ENCODE measurements around the gene BFSP1.

Gene BFSP1

DNA sequence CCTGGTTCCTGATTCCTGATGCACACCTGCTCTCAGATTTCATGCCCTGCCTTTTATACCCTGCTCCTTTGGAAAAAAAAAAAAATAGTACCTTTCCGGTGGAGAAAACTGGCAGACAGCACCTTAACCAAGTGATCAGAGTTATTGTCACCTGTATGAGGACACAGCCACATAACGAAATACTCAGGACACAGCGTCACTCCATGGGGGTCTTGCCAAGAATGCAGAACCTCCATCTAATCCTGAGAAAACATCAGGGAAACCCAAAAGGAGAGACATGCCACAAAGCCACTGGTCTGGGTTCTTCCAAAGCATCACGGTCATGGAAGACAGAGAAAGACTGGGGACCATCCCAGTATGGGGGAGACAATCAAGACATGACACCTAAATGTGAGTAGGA lies 29.1 kb downstream of the BFSP1 start:
- no peak for DNase-seq (ENCODE audit: extremely low spot score, insufficient read length, low read depth)
- no peak for FAIRE-seq

DNA sequence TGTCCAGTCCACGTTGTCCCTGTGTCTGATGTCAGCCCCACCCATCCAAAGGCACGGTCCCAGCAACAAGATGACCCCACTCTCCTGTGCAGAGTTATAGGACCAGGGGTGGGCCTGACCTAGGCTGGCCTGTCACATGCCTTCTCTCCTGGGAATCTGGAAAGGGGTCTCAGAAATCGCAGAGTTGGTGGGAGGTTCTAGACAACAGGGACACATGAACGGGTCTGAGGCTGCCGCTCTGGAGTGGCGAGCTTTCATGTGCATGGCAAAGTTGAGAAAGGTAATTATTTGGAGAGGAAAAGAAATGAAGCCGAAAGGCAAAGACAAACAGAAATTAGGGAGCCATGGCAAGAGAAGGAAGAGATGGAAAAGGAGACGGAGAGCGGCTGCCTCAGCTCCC lies 29.5 kb downstream of the BFSP1 start:
- FAIRE-seq, result no peak
- no peak for DNase-seq (ENCODE audit: extremely low spot score, insufficient read length, low read depth)

DNA sequence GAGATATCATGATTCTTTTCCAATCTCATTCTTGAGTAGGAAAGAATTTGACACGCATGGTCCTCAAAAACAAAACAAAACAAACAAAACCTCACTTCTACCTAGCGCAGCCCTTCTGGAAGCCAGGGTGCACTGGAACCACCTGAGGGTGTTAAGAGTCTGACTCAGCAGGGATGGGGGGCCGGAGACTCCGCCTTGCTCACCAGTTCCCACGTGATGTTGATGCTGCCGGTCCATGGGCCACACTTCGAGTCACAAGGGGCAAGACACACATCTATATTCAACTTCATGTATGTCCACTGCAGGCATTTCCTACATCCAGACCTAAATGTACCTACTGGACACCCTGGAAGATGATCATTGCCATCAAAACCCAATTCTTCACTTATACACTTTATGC lies 30.4 kb downstream of the BFSP1 start:
- DNase-seq (ENCODE audit: extremely low spot score, insufficient read length, low read depth) (no peak), FAIRE-seq (no peak)

DNA sequence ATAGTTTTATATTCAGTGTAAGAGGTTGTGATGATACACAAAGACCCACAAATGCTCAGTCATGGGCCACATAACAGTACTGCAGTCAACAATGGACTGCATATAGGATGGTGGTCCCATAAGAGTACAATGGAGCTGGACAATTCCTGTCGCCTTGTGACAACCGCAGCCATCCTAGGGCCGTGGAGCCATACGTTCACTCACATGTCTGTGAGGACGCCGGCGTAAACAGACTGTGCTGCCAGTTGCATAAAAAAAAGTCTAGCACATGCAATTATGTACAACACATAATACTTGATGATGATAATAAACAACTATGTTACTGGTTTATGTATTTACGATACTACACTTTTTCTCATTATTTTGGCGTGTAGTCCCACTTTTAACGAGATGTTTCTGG lies 30.9 kb downstream of the BFSP1 start:
- no peak for FAIRE-seq
- no peak for DNase-seq (ENCODE audit: extremely low spot score, insufficient read length, low read depth)

DNA sequence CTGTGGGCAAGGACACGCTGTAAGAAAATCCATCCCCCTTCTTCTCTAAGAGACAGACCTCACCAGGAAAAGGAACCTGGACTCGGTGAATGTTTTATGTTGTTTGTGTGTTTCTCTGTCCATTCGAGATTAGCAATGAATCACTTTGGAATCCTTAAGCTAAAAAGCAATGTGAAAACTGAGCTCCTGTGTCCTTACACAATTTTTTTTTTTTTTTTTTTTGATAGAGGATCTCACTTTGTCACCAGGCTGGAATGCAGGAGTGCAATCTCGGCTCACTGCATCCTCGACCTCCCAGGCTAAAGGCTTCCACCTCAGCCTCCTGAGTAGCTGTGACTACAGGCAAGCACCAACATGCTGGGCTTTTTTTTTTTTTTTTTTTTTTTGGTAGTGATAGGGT lies 32.1 kb downstream of the BFSP1 start:
- no peak for DNase-seq (ENCODE audit: extremely low spot score, insufficient read length, low read depth)
- no peak for FAIRE-seq

DNA sequence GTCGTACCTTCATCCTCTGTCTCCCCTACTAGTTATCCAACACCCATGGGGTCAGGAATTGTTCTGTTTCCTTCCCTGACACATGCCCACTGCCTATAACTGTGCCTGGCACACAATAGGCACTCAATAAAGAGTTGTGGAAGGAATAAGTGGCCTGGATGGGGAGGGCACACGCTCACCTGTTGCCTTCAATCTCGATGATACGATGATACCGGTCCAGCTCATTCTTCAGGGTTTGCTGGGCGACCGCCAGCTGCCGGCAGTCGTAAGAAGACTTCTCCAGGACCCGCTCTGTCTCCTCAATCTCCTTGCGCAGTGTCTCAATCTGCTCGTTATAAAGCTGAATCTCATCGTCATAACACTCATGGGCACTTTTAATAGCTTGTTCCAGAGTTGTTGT lies 32.5 kb downstream of the BFSP1 start:
- no peak for FAIRE-seq
- no peak for DNase-seq (ENCODE audit: extremely low spot score, insufficient read length, low read depth)

DNA sequence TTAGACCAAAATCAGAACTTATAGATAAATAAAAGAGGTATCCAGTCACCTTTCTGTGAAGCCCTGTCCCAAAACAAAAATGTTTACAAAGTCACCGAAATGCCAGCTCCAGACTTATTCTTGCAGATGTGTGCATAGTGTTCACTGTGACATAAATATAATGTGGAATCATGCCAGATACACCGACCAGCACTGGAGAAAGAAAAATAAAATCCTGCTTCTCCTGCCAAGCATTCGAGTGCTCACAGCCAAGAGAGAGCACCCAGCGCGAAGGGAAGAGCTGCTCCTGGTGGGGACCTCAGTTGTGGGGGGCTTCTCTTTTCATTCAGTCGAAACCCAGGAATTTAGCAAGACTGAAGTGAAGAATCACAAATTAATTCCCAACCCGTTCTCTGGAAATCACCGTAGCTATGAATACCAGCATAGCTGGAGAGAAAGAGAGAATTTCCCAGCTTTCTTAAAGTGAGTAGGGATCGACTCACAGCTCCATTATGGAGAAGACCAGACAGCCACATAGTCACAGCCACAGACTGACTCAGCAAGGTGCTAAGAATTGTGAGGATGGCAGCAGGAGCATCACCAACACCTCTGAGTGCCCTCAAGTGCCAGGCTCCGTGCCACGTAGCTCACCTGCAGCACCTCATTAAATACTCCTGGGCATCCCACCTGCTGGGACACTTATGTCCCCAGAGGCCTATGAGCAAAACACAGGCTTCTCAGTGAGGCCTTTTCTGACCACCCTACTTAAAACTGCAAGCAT lies 33.2 kb downstream of the BFSP1 start:
- DNase-seq (ENCODE audit: extremely low spot score, insufficient read length, low read depth), result no peak
- no peak for FAIRE-seq

DNA sequence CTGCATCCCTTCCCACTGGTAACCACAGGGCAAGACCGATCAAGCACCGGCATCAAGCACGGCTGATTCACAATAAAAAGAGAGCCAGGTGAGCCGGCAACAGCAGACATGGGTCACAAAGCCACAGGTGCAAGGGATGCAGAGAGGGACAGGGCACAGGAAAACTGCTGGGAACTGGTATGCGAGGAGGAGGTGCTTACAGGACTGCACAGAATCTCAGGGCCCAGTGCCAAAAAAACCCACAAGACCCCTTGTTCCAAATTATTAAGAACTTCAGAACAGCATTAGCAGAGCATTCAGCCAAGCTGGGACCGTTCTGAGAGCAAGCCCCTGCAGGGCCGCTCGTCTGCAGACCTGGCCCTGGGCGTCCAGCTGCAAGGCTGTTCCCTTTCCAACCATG lies 35.4 kb downstream of the BFSP1 start:
- DNase-seq (ENCODE audit: extremely low spot score, insufficient read length, low read depth) (no peak), FAIRE-seq (no peak)

DNA sequence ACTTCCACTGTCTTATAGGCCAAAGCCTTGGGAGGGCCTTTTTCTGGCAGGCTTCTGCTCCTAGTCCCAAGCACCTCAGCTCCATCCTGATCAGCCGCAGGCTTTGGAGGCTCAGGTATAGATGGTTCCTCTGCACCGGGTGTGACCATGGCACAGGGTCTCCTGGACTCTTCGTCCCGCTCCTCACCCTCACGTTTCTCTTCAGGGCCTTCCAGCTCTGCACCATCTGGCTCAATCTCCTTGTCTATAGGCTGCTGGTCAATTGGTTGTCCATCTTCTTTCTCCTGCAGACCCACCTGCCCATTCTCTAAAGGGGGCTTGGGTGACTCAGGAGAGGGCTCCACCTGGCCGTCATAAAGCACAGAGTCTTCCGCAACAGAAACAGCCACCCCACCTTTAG lies 37.0 kb downstream of the BFSP1 start:
- DNase-seq (ENCODE audit: extremely low spot score, insufficient read length, low read depth) (no peak), FAIRE-seq (no peak)

DNA sequence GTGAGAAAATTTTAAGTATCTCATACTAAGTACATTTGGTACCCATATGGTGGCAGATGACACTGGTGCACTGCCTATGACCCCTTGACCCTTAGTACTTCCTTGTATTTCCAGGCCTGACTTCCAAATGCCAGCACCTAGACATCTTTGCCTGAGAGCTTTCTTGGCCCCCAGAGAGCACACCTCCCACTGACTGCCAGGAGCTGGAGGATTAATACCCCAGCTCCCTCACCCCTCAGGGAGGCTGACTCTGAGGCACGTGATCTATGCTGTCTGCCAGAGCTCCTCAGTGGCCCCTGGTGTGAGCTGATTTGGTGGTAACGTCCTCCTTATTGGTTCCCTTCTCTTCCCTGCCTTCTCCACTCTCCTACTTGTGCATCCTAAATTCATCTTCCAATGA lies 38.0 kb downstream of the BFSP1 start:
- DNase-seq (ENCODE audit: extremely low spot score, insufficient read length, low read depth) (no peak), FAIRE-seq (no peak)

DNA sequence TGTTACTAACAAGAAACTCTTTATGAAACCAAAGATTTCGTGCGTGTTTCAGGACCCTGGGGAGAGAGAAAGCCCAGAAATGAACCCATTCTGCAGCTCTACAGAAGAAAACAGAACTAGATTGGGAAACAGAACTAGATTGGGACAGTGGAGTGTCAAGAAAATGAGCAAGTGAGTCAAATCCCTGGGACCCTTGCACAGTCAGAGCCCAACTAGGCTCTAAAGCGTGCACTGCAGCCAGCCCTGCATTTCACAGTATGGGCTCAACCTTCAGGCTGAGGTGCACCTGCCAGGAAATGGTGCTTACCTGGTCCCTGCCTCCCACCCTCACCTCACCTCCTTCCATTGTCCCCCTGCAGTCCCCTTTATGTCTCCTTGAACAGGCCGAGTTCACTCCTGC lies 39.7 kb downstream of the BFSP1 start:
- no peak for FAIRE-seq
- no peak for DNase-seq (ENCODE audit: extremely low spot score, insufficient read length, low read depth)

DNA sequence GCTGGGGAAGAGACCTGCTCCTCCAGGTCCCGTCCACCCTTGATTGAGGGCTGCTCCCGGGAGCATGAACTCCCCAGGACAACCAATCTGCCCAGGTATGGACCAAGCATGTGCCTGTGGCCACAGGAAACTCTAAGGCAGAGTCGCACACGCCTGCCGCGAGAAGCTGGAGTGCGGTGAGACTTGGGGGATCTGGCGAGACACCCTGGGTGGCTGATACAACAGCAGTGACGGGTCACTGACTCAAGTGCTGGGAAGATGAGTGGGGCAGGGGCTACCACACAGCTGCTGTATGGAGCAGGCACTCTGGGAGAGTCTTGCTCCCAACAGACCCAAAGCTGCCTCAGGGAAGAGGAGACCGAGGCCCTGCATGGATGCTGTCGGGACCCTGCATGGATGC lies 40.1 kb downstream of the BFSP1 start:
- DNase-seq (ENCODE audit: extremely low spot score, insufficient read length, low read depth) (no peak), FAIRE-seq (no peak)

DNA sequence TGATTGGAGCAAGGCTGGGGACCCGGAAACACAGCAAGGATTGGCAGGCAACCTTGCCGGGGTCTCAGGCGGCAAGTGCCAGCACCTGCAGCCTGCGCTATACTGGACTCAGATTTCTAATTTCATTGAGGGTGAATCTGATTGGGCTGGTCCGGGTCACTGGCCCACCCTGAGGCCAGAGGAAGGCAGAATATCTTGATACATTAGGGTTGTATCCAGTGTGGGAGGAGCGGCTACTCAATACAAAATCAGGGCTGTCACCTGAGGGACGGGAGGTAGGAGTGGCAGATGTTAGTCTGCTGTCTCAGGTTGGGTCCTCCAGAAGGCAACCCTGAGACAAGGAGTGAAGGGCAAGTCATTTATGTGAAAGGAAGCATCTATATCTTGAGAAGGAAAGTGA lies 40.7 kb downstream of the BFSP1 start:
- no peak for FAIRE-seq
- no peak for DNase-seq (ENCODE audit: extremely low spot score, insufficient read length, low read depth)

DNA sequence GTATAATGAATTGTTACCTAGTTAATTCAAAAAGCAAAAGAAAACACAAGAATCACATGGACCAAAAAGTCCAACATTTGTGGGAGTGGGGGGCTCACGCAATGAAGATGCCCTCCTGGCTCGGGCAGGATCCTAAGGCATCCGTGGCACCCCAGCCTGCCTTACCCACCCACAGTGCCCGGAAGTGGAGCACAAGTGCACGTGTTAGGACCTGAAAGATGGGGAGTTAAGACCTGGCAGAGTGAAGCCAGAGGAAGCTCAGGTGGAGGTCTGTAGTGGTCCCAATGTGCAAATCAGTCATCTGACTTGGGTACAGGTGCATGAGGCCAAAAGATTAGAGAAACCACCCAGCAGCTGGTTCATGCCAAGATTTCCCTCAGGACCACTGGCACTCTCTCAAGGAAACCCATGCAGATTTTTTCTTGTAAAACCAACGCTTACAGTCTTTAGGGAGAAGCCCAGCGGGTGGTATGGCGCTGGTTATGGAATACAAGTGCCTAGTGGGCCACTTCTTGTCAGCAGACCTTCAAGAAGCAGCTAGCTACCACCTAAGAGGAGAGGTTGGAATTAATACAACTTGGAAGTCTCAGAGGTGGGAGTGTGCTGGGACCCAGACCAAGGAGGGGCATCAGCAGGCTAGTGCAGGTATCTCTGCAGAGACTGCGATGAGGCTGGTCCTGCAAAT lies 42.1 kb downstream of the BFSP1 start:
- FAIRE-seq (no peak), DNase-seq (ENCODE audit: extremely low spot score, insufficient read length, low read depth) (no peak)

DNA sequence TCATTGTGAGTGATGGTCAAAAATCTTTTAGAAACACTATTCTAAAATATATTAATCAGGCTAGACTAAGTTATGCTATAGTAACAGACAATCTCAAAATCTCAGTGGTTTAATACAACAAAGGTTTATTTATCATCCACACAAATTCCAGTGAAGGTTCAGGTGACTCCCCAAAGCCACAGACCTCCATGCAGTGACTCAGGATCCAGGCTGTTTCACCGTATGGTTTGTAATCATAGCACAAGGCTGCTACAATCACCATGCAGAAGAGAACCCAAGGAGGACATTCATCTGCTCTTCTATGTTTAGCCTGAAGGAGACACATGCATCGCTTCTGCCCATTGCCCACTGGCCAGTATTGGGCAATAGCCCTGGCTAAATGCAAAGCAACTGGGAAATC lies 46.2 kb downstream of the BFSP1 start:
- no peak for DNase-seq (ENCODE audit: extremely low spot score, insufficient read length, low read depth)
- FAIRE-seq, result no peak

DNA sequence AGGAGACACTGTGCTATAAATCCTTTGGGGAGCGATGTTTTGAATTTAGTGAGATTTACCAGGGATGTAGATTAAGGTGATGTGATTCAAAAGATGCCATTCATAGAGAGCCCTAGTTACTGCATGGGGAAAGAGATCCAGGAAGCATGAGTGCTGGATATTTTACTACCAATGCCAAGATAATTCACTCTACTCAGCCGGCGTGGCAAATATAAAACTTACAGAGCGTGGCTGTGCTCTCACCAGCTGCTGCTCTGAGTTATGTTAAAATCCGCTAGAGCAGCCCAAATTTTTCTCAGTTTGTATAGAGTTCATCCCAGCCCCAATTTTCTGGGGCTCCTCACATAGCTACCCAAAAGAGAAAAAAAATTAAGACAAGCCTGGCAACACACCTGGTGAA lies 48.6 kb downstream of the BFSP1 start:
- DNase-seq (ENCODE audit: extremely low spot score, insufficient read length, low read depth) (no peak), FAIRE-seq (no peak)

DNA sequence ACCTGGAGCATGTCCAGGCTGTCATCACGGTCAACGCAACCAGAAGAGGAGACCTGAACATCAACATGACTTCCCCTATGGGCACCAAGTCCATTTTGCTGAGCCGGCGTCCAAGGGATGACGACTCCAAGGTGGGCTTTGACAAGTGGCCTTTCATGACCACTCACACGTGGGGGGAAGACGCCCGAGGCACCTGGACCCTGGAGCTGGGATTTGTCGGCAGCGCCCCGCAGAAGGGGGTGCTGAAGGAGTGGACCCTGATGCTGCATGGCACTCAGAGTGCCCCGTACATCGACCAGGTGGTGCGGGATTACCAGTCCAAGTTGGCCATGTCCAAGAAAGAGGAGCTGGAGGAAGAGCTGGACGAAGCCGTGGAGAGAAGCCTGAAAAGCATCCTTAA lies 49.5 kb downstream of the BFSP1 start:
- no peak for FAIRE-seq
- DNase-seq (ENCODE audit: extremely low spot score, insufficient read length, low read depth), result no peak

DNA sequence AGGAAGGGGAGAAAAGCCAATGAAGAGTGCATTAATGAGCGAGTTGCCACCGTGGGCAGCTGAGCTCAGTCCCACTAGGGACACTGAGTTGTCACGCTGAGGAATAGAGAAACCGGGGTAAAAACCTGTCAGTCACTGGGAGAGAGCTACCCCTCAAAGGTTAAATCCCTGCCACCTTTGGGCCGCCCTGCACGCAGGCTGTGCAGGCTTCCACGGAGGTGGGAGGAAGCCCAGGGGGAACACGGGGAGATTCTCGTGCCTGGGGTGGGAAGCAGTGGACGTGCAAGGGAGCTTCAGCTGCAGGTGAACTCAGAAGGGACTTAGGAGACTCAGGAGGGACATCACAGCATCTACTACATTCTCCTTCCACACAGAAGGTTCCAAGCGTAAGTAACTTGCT lies 50.5 kb downstream of the BFSP1 start:
- DNase-seq (ENCODE audit: extremely low spot score, insufficient read length, low read depth) (no peak), FAIRE-seq (no peak)

DNA sequence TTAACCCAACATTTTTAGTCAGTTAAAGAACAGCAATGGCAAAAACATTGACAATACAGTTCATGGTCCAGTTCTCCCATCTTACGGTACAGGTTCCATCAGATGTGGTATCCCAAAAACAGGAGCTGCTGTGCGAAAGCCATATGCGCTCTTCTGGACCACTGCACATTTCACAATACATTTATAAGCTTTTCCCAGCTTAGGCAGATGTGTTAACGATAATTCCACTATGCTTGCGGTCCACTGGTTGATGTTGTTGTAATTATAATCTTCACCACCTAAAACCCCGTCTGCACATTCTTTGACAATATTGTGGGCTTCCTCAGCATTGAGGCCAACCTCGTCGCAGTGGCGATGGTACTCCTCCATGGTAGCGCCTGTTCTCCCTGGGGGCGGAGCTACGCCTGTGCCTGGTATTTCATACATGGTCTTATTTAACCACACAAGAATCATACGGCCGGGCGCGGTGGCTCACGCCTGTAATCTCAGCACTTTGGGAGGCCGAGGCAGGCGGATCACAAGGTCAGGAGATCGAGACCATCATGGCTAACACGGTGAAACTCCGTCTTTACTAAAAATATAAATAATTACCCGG lies 52.0 kb downstream of the BFSP1 start:
- FAIRE-seq (no peak), DNase-seq (ENCODE audit: extremely low spot score, insufficient read length, low read depth) (no peak)

DNA sequence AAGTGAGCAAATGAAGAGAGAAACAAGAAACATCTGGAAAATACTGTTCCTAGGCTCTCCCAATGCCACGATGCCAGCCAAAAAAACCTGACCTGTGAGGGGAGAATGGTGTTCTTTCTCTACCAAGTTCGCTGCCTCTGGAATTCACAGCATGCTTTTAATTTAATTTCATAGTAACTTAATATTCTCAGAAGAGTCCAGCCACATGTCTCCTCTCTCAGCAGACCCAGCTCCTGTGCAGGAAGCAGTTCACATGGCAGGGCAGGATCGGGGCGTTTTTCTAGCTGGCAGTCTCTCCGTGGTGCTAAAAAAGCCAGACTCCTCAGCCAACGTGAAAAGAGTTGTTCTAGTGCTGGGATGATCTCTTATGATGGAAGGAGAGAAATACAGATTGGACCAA lies 57.5 kb downstream of the BFSP1 start:
- DNase-seq (ENCODE audit: extremely low spot score, insufficient read length, low read depth) (no peak), FAIRE-seq (no peak)

DNA sequence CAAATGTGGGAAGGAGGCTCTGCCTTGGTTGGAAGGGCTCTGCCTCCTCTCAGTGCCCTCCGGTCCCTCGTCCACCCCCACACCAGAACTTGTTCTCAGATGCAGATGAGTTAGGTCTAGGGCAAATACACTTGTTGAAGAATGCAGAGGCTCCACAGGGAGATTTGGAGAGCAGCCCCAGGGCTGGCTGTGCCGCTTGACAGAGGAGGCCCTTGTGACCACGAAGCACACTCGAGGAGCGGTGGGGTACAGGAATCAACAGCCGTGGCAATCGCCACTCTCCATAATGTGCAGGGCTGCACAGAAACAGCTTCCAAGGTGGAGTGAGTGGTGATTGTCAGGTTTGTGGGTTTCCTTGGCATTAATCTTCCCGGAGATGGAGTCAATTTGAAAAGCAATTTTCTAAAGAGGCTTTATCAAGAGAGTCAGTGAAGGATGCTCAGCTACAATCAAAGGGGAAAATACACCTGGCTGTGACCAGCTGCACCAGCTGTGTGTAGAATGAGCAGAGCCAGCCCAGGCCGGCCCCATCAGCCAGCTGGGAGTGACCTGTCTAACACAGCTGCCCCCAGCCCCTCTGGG lies 59.5 kb downstream of the BFSP1 start:
- FAIRE-seq, result no peak
- DNase-seq (ENCODE audit: extremely low spot score, insufficient read length, low read depth), result no peak
